Gastrocnemius medialis (tissue), 4 donors: ENCODE results near the gene DHCR24.

Experiments
- POLR2A ChIP-seq, 2 donors: fragments of 450-650 bp; IDR thresholded peaks; one replicate each; pipeline ENCODE4 v1.6.1; 2017; ENCODE audit warnings: antibody characterized with exemption in 2 of 2, mild to moderate bottlenecking in 2 of 2, moderate library complexity in 2 of 2
- TF ChIP-seq, protein P1 (sequence below), 5 experiments: fragments of 450-650 bp in 3 of 5; fragments of 200-600 bp in 2 of 5; sonication (generic) in 2 of 5; IDR thresholded peaks in 4 of 5; conservative IDR thresholded peaks in 1 of 5; 1 replicate in 4 of 5; 2 replicates in 1 of 5; pipeline ENCODE4 v1.5.1; 2016 to 2019; ENCODE audit warnings: antibody characterized with exemption in 5 of 5, mild to moderate bottlenecking in 3 of 5, moderate library complexity in 3 of 5

- TF ChIP-seq POLR2A (IDR thresholded peaks at IDR 0.05): no peak
- TF ChIP-seq, protein P1, sequence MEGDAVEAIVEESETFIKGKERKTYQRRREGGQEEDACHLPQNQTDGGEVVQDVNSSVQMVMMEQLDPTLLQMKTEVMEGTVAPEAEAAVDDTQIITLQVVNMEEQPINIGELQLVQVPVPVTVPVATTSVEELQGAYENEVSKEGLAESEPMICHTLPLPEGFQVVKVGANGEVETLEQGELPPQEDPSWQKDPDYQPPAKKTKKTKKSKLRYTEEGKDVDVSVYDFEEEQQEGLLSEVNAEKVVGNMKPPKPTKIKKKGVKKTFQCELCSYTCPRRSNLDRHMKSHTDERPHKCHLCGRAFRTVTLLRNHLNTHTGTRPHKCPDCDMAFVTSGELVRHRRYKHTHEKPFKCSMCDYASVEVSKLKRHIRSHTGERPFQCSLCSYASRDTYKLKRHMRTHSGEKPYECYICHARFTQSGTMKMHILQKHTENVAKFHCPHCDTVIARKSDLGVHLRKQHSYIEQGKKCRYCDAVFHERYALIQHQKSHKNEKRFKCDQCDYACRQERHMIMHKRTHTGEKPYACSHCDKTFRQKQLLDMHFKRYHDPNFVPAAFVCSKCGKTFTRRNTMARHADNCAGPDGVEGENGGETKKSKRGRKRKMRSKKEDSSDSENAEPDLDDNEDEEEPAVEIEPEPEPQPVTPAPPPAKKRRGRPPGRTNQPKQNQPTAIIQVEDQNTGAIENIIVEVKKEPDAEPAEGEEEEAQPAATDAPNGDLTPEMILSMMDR (IDR thresholded peaks at IDR 0.05 in 4 of 5, conservative IDR thresholded peaks at IDR 0.05 in 1 of 5): no peak
These were observed 49.8 kb downstream of the DHCR24 start for GRCh38 chr1:54837002-54837853.
